Natural killer cell (primary cell): ENCODE results near the gene CIZ1. TPM values are rescaled to one million over a fixed set of nuclear protein-coding genes. Genes with fewer than 3 reads are reported as not detected.

ENCODE experiments used
- ATAC-seq, 3 donors: fragments of 150-1000 bp in 2 of 3; fragments of 200-7000 bp in 1 of 3; cut with Tn5 transposase; 1 replicate in 1 of 3; 2 replicates in 2 of 3; pipeline ENCODE4 v1.10.0; 2021; ENCODE audit warnings: mild to moderate bottlenecking in 2 of 3, moderate library complexity in 2 of 3
- DNase-seq, 2 donors: peaks; one replicate each; pipeline versions ENCODE4 v3.0.0 to v3.0.0-alpha.2; 2013 to 2021; ENCODE audit warnings: mixed read lengths in 1 of 2
- H3K27ac ChIP-seq: one replicate; pipeline ENCODE4 v1.5.1; 2013; ENCODE audit warnings: mild to moderate bottlenecking, low read length
- H3K27me3 ChIP-seq: one replicate; pipeline ENCODE4 v1.6.1; 2013; ENCODE audit warnings: low read length; ENCODE audit not compliant: control insufficient read depth, insufficient read depth
- H3K36me3 ChIP-seq: one replicate; pipeline ENCODE4 v1.6.1; 2013; ENCODE audit warnings: low read length; ENCODE audit not compliant: control insufficient read depth, insufficient read depth
- H3K4me1 ChIP-seq: one replicate; pipeline ENCODE4 v1.6.1; 2013; ENCODE audit warnings: low read length; ENCODE audit not compliant: control insufficient read depth, insufficient read depth
- H3K4me3 ChIP-seq: one replicate; pipeline ENCODE4 v1.5.1; 2013; ENCODE audit warnings: low read length
- H3K9me3 ChIP-seq: one replicate; pipeline ENCODE4 v1.6.1; 2013; ENCODE audit warnings: low read length; ENCODE audit not compliant: control insufficient read depth, insufficient read depth
- H3K27ac Mint-ChIP-seq, 2 donors: one replicate each; pipeline ENCODE4 v1.8.0; 2022; ENCODE audit warnings: mild to moderate bottlenecking in 2 of 2, mixed read lengths in 2 of 2, moderate library complexity in 1 of 2
- H3K27me3 Mint-ChIP-seq, 2 donors: one replicate each; pipeline ENCODE4 v1.8.0; 2022; ENCODE audit warnings: low read depth in 2 of 2, mixed read lengths in 2 of 2
- H3K36me3 Mint-ChIP-seq: one replicate; pipeline ENCODE4 v1.8.0; 2022; ENCODE audit warnings: mixed read lengths
- H3K4me1 Mint-ChIP-seq, 2 donors: one replicate each; pipeline ENCODE4 v1.8.0; 2022; ENCODE audit warnings: mixed read lengths in 2 of 2
- H3K4me3 Mint-ChIP-seq: one replicate; pipeline ENCODE4 v1.8.0; 2022; ENCODE audit warnings: mild to moderate bottlenecking, moderate library complexity, mixed read lengths
- H3K9me3 Mint-ChIP-seq, 2 donors: one replicate each; pipeline ENCODE4 v1.8.0; 2022; ENCODE audit warnings: mixed read lengths in 2 of 2
- CTCF ChIP-seq: fragments of 200-600 bp; IDR thresholded peaks from one replicate; pipeline ENCODE4 v1.8.0; 2022; ENCODE audit warnings: antibody characterized with exemption
- WGBS: methylation state at CpG from one replicate; pipeline ENCODE4 v1.1.7; 2013; ENCODE audit warnings: missing lambda C conversion rate; ENCODE audit not compliant: insufficient coverage; 5-methylcytosine and 5-hydroxymethylcytosine counted together
- intact Hi-C: fragments of 100-400 bp; cut with micrococcal nuclease; formaldehyde crosslinking; loops from one replicate; pipeline ENCODE4 v1.14.2; 2022
- total RNA-seq, 4 donors: library from RNA; stranded (reverse); fragments of 120-200 nt in 1 of 4; gene quantifications; one replicate each; pipeline versions ENCODE4 v1.2.3 to v1.2.4, GENCODE V29; 2013 to 2022

CIZ1 gene
- total RNA-seq, 3 donors from 2014 or later (not counting 1 experiment from before 2014, with no cell fraction given): 152 to 165 (median 159) TPM

- peaks cover 13% of the 10 kb centered on the region for H3K27me3 ChIP-seq
- no peak for ATAC-seq
- no peak overlapping the region for H3K4me3 ChIP-seq
- H3K4me3 Mint-ChIP-seq: no peak overlapping the region
- H3K36me3 Mint-ChIP-seq: no peaks in the 10 kb centered on the region
- no peaks in the 10 kb centered on the region for H3K9me3 ChIP-seq
- intact Hi-C loops: no loop called here
- WGBS: 94% methylated on average over 7 of the region's 7 CpGs
- no peaks in the 10 kb centered on the region for H3K36me3 ChIP-seq
- H3K27me3 Mint-ChIP-seq: peaks cover 21 to 30% of the 10 kb centered on the region in 2 donors
- DNase-seq: no peak
- peaks cover 9% of the 10 kb centered on the region for H3K4me1 ChIP-seq
- no peaks in the 10 kb centered on the region for H3K9me3 Mint-ChIP-seq
- peaks cover 0 to 8% of the 10 kb centered on the region in 2 donors for H3K4me1 Mint-ChIP-seq
- no peak overlapping the region for H3K27ac Mint-ChIP-seq
- TF ChIP-seq CTCF: no peak
- H3K27ac ChIP-seq: no peak overlapping the region
These were observed 17.0 kb upstream of the CIZ1 start for GRCh38 chr9:128208386-128208785.

GRCh38 chr9:128206916-128207910 is 15.8 kb upstream of the CIZ1 start:
- Mint-ChIP-seq H3K27ac (no peak overlapping the region), H3K9me3 (no peaks in the 10 kb centered on the region), H3K4me1 (peaks cover 5 to 8% of the 10 kb centered on the region in 2 donors), H3K36me3 (no peaks in the 10 kb centered on the region), H3K4me3 (no peak overlapping the region), H3K27me3 (peaks cover 21 to 29% of the 10 kb centered on the region in 2 donors)
- ATAC-seq: no peak
- Histone ChIP-seq H3K4me3 (no peak overlapping the region), H3K36me3 (no peaks in the 10 kb centered on the region), H3K4me1 (peaks cover 13% of the 10 kb centered on the region), H3K27ac (no peak overlapping the region), H3K27me3 (peaks cover 13% of the 10 kb centered on the region), H3K9me3 (no peaks in the 10 kb centered on the region)
- intact Hi-C loops: no loop called here
- no peak for DNase-seq
- no peak for TF ChIP-seq CTCF
- WGBS: 84% methylated on average over 12 of the region's 15 CpGs

GRCh38 chr9:128206484-128206883 is 15.1 kb upstream of the CIZ1 start:
- 86% methylated on average over 3 of the region's 3 CpGs for WGBS

More at GRCh38 chr9:128206484-128206883, 15.1 kb upstream of the CIZ1 start:
- Mint-ChIP-seq H3K4me1 (peaks cover 5 to 8% of the 10 kb centered on the region in 2 donors), H3K9me3 (no peaks in the 10 kb centered on the region), H3K27ac (no peak overlapping the region), H3K4me3 (no peak overlapping the region), H3K36me3 (no peaks in the 10 kb centered on the region), H3K27me3 (peaks cover 21 to 28% of the 10 kb centered on the region in 2 donors)
- Histone ChIP-seq H3K36me3 (no peaks in the 10 kb centered on the region), H3K4me1 (peaks cover 13% of the 10 kb centered on the region), H3K4me3 (no peak overlapping the region), H3K27ac (no peak overlapping the region), H3K9me3 (no peaks in the 10 kb centered on the region), H3K27me3 (peaks cover 13% of the 10 kb centered on the region)
- no peak for TF ChIP-seq CTCF
- ATAC-seq: no peak
- no peak for DNase-seq
- intact Hi-C loops: no loop called here
